Endothelial cell of coronary artery (primary cell): ENCODE results near the gene TAS2R50. TPM values are rescaled to one million over a fixed set of nuclear protein-coding genes. Genes with fewer than 3 reads are reported as not detected.

Source experiments
- total RNA-seq: library from RNA; depleted of rRNA; stranded (reverse); fragments of >200 nt; gene quantifications from 2 replicates; pipeline ENCODE4 v1.2.3, GENCODE V29; 2014

TAS2R50 gene, protein sequence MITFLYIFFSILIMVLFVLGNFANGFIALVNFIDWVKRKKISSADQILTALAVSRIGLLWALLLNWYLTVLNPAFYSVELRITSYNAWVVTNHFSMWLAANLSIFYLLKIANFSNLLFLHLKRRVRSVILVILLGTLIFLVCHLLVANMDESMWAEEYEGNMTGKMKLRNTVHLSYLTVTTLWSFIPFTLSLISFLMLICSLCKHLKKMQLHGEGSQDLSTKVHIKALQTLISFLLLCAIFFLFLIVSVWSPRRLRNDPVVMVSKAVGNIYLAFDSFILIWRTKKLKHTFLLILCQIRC
- total RNA-seq: 1.8 and 4.0 TPM in 2 replicates

DNA sequence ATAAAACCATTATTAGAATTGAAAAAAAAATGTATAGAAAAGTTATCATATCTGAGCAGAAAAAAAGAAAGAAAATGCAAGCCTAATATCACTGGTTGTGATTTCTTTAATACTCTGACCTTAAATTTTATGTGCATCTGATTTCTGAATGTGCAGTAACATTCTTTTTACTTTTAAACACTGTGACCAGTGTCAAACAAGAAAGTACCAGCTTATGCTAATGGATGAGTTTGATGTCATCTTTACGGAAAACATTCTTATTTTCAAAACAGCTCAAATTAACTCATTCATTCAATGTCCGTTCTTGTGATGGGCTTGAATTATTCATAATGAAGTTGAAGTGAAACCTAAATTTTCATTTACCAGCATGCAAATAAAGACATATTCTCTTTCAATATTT is at the start of gene TAS2R50:
Gene TAS2R50, minus strand, starts transcription at position 101 of the 400 bp plus-strand sequence. Its CDS starts 52 bp downstream, at position 49.

DNA sequence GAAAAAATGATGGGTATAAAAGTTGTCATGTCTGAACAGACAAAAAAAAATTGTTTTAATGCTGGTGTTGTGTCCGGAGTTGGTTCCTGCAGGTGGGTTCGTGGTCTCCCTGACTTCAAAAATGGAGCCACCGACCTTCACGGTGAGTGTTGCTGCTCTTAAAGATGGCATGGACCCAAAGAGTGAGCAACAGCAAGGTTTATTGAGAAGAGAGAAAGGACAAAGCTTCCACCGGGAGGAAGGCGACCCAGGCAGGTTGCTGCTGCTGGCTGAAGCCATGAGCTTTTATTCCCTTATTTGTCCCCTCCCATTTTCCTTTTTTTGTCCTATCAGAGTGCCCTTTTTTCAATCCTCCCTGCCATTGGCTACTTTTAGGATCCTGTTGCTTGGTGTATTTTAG is 44.6 kb upstream of the TAS2R50 start, which contains the start of gene TAS2R31:
Gene TAS2R31, minus strand, starts transcription at position 101 of the 400 bp plus-strand sequence. Its CDS starts 72 bp downstream, at position 29.

DNA sequence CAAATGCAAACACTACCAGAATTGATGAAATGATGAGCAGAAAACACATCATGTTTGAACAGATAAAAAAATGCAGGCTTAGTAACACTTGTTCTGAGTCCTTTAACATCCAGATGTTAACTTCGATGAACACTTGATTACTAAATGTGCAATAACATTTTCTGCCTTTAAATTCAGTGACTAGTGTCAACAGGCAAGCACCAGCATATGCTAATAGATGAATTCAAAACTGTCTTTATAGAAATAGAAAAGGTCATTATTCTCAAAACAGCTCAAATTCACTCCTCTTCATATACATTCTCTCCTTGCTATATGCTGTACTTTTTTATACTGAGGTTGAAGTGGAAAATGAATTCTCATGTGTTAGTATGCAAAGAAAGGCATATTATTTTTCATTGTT is 35.8 kb upstream of the TAS2R50 start, which contains the start of gene TAS2R19:
Gene TAS2R19, minus strand, starts transcription at position 101 of the 400 bp plus-strand sequence. Its CDS starts 49 bp downstream, at position 52.

DNA sequence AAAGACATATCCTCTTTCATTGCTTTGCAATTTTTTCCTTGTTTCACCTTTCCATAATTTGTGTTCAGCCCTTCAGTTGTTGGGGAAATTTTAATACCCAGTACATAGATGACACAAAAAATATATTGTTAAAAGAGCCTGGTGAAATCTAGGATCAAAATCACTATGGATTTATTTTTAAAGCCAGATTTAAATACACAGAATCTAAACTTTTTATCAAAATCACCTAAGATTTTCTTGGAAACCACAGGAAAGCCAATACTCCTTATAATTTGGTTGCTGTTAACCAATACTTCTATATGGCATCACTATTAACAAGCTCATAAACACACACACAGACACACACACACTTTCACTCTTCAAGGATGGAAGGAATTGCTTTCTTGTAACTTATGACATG is 11.5 kb upstream of the TAS2R50 start, which contains the start of gene TAS2R20:
Gene TAS2R20, minus strand, starts transcription at position 101 of the 400 bp plus-strand sequence. CDS start 429 bp downstream, outside the sequence.

DNA sequence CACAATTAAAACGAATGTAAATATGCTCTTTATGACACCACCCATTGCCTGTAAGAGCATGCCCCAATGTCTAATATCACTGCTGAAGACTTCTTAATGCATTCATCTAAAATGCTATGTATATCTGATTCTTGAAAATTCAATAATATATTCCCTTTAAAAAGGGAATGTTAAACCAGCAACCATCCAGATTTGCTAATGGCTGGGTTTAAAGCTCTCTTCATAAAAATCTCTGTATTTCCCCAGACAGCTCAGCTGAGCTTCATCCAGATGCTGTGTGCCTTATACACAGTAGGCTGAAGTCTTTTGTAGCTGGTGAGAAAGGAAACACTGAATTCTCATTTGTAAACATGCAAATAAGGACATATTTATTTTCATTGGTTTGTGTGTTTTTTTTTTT is 47.5 kb downstream of the TAS2R50 start, which contains the start of gene TAS2R14:
Gene TAS2R14, minus strand, starts transcription at position 101 of the 400 bp plus-strand sequence. Its CDS starts 56 bp downstream, at position 45.

Other genes starting within 250 kb of the TAS2R50 start
- 0.09 TPM in 1 of 2 replicates, not detected in the other for gene TAS2R7, start 184.3 kb downstream of the TAS2R50 start, total RNA-seq
- gene TAS2R8, start 179.6 kb downstream of the TAS2R50 start, total RNA-seq: 0.09 TPM in 1 of 2 replicates, not detected in the other
- gene TAS2R9, start 176.7 kb downstream of the TAS2R50 start, total RNA-seq: 0.09 TPM in 1 of 2 replicates, not detected in the other
- gene TAS2R10, start 160.6 kb downstream of the TAS2R50 start, total RNA-seq: 0.66 and 0.72 TPM in 2 replicates
- gene PRR4, start 137.4 kb downstream of the TAS2R50 start, total RNA-seq: 0.18 and 0.66 TPM in 2 replicates
- gene PRH1, start 102.7 kb downstream of the TAS2R50 start, total RNA-seq: 13.2 and 26.6 TPM in 2 replicates
- gene TAS2R13, start 77.3 kb downstream of the TAS2R50 start, total RNA-seq: 0.99 and 1.8 TPM in 2 replicates
- gene PRH2, start 57.7 kb downstream of the TAS2R50 start, total RNA-seq: not detected in 2 replicates
- gene TAS2R14, start 47.6 kb downstream of the TAS2R50 start, total RNA-seq: 1.6 and 2.7 TPM in 2 replicates
- 1.9 and 4.1 TPM in 2 replicates for gene TAS2R20, start 11.4 kb upstream of the TAS2R50 start, total RNA-seq
- 3.4 and 8.8 TPM in 2 replicates for gene TAS2R19, start 35.7 kb upstream of the TAS2R50 start, total RNA-seq
- gene TAS2R31, start 44.5 kb upstream of the TAS2R50 start, total RNA-seq: 2.4 and 5.1 TPM in 2 replicates
- gene TAS2R46, start 75.4 kb upstream of the TAS2R50 start, total RNA-seq: 1.3 and 3.1 TPM in 2 replicates
- 1.5 and 1.8 TPM in 2 replicates for gene TAS2R43, start 105.4 kb upstream of the TAS2R50 start, total RNA-seq
- 3.0 and 7.4 TPM in 2 replicates for gene TAS2R30, start 147.7 kb upstream of the TAS2R50 start, total RNA-seq
- 4.8 and 5.1 TPM in 2 replicates for gene SMIM10L1, start 184.3 kb upstream of the TAS2R50 start, total RNA-seq
- gene TAS2R42, start 200.0 kb upstream of the TAS2R50 start, total RNA-seq: not detected in 2 replicates